Prostate gland (tissue), 2 donors: Measurements from ENCODE around the gene SV2C. TPM values are rescaled to one million over a fixed set of nuclear protein-coding genes. Genes with fewer than 3 reads are reported as not detected.

Experiments
- DNase-seq: peaks from one replicate; pipeline ENCODE4 v3.0.0-alpha.2; 2019; ENCODE audit warnings: low spot score
- H3K27ac ChIP-seq, 2 donors: fragments of 200-600 bp; sonication (generic); 2 replicates each; pipeline ENCODE4 v1.5.1; 2017 to 2019
- H3K27me3 ChIP-seq: fragments of 200-600 bp; sonication (generic); replicated peaks from 2 replicates; pipeline ENCODE4 v1.5.1; 2019; ENCODE audit not compliant: insufficient read depth
- H3K36me3 ChIP-seq, 2 donors: fragments of 200-600 bp; sonication (generic); 1 replicate in 1 of 2; 2 replicates in 1 of 2; pipeline versions ENCODE4 v1.5.1 to v1.8.1; 2017 to 2019
- H3K4me1 ChIP-seq: fragments of 200-600 bp; sonication (generic); replicated peaks from 2 replicates; pipeline ENCODE4 v1.5.1; 2019
- H3K4me3 ChIP-seq, 2 donors: fragments of 200-600 bp; sonication (generic); 2 replicates each; pipeline ENCODE4 v1.5.1; 2017 to 2019
- H3K9me3 ChIP-seq: fragments of 200-600 bp; sonication (generic); 2 replicates; pipeline ENCODE4 v1.5.1; 2017
- POLR2A ChIP-seq: fragments of 450-650 bp; IDR thresholded peaks from one replicate; pipeline ENCODE4 v1.6.1; 2016; ENCODE audit warnings: antibody characterized with exemption, mild to moderate bottlenecking
- POLR2AphosphoS5 ChIP-seq: sonication (generic); formaldehyde crosslinking; IDR thresholded peaks from one replicate; pipeline ENCODE4 v1.6.1; 2017; ENCODE audit warnings: antibody characterized with exemption
- WGBS: methylation state at CpG from one replicate; pipeline ENCODE4 v1.1.5; 2018; 5-methylcytosine and 5-hydroxymethylcytosine counted together
- intact Hi-C: fragments of 100-400 bp; cut with DNase I; formaldehyde crosslinking; loops from one replicate; pipeline ENCODE4 v1.14.2; 2022
- total RNA-seq, 2 donors: library from RNA; depleted of rRNA; stranded (reverse); fragments of >200 nt; gene quantifications; one replicate each; pipeline ENCODE4 v1.1.0, GENCODE V29; 2016
- TF ChIP-seq, protein P1 (sequence below), 4 experiments: fragments of 200-600 bp in 2 of 4; fragments of 450-650 bp in 2 of 4; sonication (generic) in 2 of 4; IDR thresholded peaks; 1 replicate in 3 of 4; 2 replicates in 1 of 4; pipeline ENCODE4 v1.5.1; 2016 to 2019; ENCODE audit warnings: antibody characterized with exemption in 4 of 4, mild to moderate bottlenecking in 2 of 4, moderate library complexity in 2 of 4

The SV2C gene
- total RNA-seq, 2 donors from 2014 or later, result 0.28 to 0.96 TPM

DNA sequence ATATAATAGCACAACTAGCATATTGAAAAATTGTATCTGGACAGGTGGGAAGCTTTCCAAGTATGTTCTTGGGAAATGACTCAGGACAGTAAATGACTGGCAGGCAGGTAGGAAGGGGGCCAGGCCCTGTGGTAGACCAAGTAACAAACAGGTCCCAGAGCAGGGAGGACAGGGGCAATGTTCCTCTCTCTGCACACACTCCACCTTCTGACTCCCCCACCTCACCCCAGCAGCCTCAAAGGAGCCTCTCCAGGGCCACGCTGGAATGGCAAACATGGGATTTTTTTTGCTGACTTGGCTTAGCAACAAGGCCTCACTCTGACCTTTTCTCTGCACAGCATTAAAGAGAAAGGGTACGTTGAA is 288.8 kb downstream of the SV2C start:
- Histone ChIP-seq H3K36me3 (no peaks in the 10 kb centered on the region), H3K27ac (no peak overlapping the region), H3K4me1 (no peaks in the 10 kb centered on the region), H3K9me3 (no peaks in the 10 kb centered on the region), H3K27me3 (no peaks in the 10 kb centered on the region), H3K4me3 (no peak overlapping the region)
- intact Hi-C loops, result no loop called here
- TF ChIP-seq POLR2AphosphoS5 (no peak), POLR2A (no peak)
- TF ChIP-seq, protein P1, sequence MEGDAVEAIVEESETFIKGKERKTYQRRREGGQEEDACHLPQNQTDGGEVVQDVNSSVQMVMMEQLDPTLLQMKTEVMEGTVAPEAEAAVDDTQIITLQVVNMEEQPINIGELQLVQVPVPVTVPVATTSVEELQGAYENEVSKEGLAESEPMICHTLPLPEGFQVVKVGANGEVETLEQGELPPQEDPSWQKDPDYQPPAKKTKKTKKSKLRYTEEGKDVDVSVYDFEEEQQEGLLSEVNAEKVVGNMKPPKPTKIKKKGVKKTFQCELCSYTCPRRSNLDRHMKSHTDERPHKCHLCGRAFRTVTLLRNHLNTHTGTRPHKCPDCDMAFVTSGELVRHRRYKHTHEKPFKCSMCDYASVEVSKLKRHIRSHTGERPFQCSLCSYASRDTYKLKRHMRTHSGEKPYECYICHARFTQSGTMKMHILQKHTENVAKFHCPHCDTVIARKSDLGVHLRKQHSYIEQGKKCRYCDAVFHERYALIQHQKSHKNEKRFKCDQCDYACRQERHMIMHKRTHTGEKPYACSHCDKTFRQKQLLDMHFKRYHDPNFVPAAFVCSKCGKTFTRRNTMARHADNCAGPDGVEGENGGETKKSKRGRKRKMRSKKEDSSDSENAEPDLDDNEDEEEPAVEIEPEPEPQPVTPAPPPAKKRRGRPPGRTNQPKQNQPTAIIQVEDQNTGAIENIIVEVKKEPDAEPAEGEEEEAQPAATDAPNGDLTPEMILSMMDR (IDR thresholded peaks at IDR 0.05), result no peak
- no peak for DNase-seq
- 63% methylated on average over 2 of the region's 2 CpGs for WGBS

DNA sequence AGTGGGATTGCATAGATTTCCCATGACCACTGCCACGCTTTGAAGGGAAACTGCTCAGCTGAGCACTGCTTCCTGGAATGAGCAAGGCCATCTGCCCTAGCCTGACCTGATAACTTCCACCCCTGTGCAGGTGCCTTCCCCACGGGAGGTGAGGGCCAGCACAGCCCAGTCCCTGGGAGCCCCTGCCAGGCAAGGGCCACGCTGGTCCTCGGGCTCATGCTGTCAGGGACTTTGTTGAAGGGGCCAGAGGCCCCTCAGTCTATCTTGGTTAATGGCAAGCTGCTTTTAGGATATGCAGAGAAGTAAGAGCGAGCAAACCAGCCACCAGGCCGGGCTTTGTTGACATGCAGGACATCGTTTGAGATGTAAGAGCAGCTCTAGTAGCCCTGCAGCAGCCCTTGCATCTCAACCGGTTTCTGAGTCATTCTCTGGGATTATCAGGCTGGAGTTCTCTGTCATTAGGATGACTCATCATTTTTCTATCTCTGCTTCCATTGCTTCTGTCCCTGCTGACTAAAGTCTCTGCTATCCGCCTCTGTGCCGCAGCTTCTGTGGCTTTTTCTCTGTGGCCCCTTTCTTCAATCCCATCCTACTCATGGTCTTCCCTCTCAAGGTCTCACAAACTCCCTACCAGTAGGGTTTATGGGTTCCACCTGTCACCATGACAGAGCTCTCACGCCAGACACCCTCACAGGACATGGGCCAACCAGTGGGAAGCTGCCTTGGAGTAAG is 289.3 kb downstream of the SV2C start:
- no peaks in the 10 kb centered on the region for H3K9me3 ChIP-seq
- no peaks in the 10 kb centered on the region for H3K4me1 ChIP-seq
- no peaks in the 10 kb centered on the region for H3K36me3 ChIP-seq
- H3K27me3 ChIP-seq, result no peaks in the 10 kb centered on the region
- no peak for DNase-seq
- intact Hi-C loops, result no loop called here
- 79% methylated on average over 11 of the region's 11 CpGs for WGBS
- TF ChIP-seq, protein P1 (IDR thresholded peaks at IDR 0.05), result no peak
- TF ChIP-seq POLR2AphosphoS5 (no peak), POLR2A (no peak)
- H3K4me3 ChIP-seq, result no peak overlapping the region
- H3K27ac ChIP-seq, result no peak overlapping the region

DNA sequence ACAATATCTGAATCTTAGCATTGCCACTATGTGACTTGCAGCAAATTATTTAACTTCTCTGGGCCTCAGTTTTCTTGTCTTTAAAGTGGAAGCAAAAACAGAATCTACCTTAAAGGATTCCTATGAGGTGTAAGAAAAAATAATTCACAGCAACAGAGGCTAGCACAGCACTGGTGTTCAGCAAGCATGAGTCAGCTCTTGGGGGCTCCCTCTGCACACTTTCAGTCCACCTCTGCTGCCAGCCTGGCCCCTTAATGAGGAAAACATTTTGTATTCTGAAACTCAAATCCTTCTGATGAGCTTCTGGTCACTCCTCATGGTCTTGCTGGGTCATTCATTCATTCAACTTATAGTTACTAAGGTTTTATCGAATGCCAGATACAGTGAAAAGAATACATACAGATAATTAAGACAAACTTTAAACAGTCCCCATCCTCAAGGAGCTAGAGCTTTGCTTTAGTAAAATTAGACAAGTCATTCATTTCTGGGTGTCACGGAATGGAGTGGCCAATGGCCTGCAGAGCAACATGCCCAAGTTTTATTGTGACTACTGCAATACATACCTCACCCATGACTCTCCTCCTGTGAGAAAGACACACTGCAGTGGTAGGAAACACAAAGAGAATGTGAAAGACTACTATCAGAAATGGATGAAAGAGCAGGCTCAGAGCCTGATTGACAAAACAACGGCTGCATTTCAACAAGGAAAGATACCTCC is 293.1 kb downstream of the SV2C start:
- no peaks in the 10 kb centered on the region for H3K4me1 ChIP-seq
- no peaks in the 10 kb centered on the region for H3K36me3 ChIP-seq
- H3K9me3 ChIP-seq, result no peaks in the 10 kb centered on the region
- H3K4me3 ChIP-seq, result no peak overlapping the region
- no peaks in the 10 kb centered on the region for H3K27me3 ChIP-seq
- TF ChIP-seq, protein P1 (IDR thresholded peaks at IDR 0.05), result no peak
- TF ChIP-seq POLR2AphosphoS5 (no peak), POLR2A (no peak)
- H3K27ac ChIP-seq, result no peak overlapping the region
- intact Hi-C loops, result no loop called here
- 91% methylated on average over 3 of the region's 3 CpGs for WGBS
- no peak for DNase-seq

DNA sequence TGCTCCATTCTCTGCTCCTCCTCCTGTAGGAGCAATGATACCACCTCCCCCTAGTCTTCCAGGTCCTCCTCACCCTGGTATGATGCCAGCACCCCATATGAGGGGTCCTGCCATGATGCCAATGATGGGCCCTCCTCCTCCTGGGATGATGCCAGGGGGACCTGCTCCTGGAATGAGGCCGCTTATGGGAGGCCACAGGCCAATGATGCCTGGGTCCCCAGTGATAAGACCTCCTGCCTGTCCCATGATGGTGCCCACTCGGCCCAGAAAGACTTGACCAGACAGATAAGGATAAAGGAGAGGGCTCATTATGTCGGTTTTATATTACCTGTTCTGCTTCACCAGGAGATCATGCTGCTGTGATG is 293.7 kb downstream of the SV2C start:
- intact Hi-C loops, result no loop called here
- no peak for DNase-seq
- Histone ChIP-seq H3K27me3 (no peaks in the 10 kb centered on the region), H3K9me3 (no peaks in the 10 kb centered on the region), H3K27ac (no peak overlapping the region), H3K36me3 (no peaks in the 10 kb centered on the region), H3K4me3 (no peak overlapping the region), H3K4me1 (no peaks in the 10 kb centered on the region)
- TF ChIP-seq, protein P1 (IDR thresholded peaks at IDR 0.05), result no peak
- TF ChIP-seq POLR2AphosphoS5, result no peak
- no peak for TF ChIP-seq POLR2A
- WGBS, result 80% methylated on average over 3 of the region's 3 CpGs

DNA sequence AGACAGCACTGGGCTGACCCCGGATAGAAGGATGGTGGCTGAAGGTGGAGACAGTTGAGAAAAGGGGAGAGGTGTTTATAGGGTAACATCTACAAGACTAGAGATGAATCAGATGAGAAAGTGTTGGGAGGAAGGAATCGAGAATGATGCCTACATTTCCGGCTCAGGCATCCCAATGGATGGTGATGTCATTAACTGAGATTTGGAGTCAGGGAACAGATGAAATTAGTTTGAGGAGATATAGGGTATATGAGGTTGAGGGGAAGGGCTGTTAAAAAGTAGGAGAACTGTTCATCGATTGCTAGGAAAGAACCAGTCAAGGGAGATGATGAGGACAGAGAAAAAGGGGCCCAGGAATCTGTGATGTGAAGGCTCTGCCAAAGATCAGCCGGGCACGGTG is 295.2 kb downstream of the SV2C start:
- no peak overlapping the region for H3K27ac ChIP-seq
- TF ChIP-seq POLR2AphosphoS5, result no peak

More for the DNA sequence above, 295.2 kb downstream of the SV2C start:
- no peaks in the 10 kb centered on the region for H3K36me3 ChIP-seq
- 95% methylated on average over 6 of the region's 6 CpGs for WGBS
- no peaks in the 10 kb centered on the region for H3K4me1 ChIP-seq
- DNase-seq, result no peak
- H3K4me3 ChIP-seq, result no peak overlapping the region
- no peaks in the 10 kb centered on the region for H3K9me3 ChIP-seq
- intact Hi-C loops, result no loop called here
- H3K27me3 ChIP-seq, result no peaks in the 10 kb centered on the region
